Liver (tissue), 9 donors: ENCODE data around the gene SCN10A. TPM values are rescaled to one million over a fixed set of nuclear protein-coding genes. Genes with fewer than 3 reads are reported as not detected.

ENCODE experiments used
- DNase-seq: peaks from one replicate; pipeline ENCODE4 v3.0.0-alpha.2; 2017; ENCODE audit warnings: low spot score
- H3K27ac ChIP-seq, 2 donors: one replicate each; pipeline ENCODE4 v1.7.0; 2013; ENCODE audit warnings: inconsistent platforms in 2 of 2, low read length in 2 of 2, control low read depth in 1 of 2, low read depth in 1 of 2, mild to moderate bottlenecking in 1 of 2
- H3K27me3 ChIP-seq, 4 donors: one replicate each; pipeline versions ENCODE4 v1.6.1 to v1.7.0; 2013; ENCODE audit warnings: low read length in 3 of 4, inconsistent platforms in 1 of 4, mild to moderate bottlenecking in 1 of 4, moderate library complexity in 1 of 4; ENCODE audit not compliant: control insufficient read depth in 4 of 4, insufficient read depth in 4 of 4
- H3K36me3 ChIP-seq, 4 donors: one replicate each; pipeline versions ENCODE4 v1.6.1 to v1.7.0; 2013; ENCODE audit warnings: low read length in 3 of 4, mild to moderate bottlenecking in 3 of 4, low read depth in 1 of 4, moderate library complexity in 1 of 4; ENCODE audit not compliant: control insufficient read depth in 4 of 4, insufficient read depth in 3 of 4
- H3K4me1 ChIP-seq, 4 donors: one replicate each; pipeline versions ENCODE4 v1.6.1 to v1.7.0; 2013; ENCODE audit warnings: low read length in 3 of 4, mild to moderate bottlenecking in 3 of 4, moderate library complexity in 1 of 4; ENCODE audit not compliant: control insufficient read depth in 4 of 4, insufficient read depth in 4 of 4
- H3K4me3 ChIP-seq, 3 donors: one replicate each; pipeline versions ENCODE4 v1.6.1 to v1.7.0; 2013; ENCODE audit warnings: low read length in 3 of 3, control low read depth in 1 of 3, low read depth in 1 of 3, mild to moderate bottlenecking in 1 of 3
- H3K9ac ChIP-seq, 2 donors: one replicate each; pipeline ENCODE4 v1.7.0; 2013; ENCODE audit warnings: low read length in 2 of 2, mild to moderate bottlenecking in 2 of 2, moderate library complexity in 2 of 2, control low read depth in 1 of 2, low read depth in 1 of 2
- H3K9me3 ChIP-seq, 4 donors: one replicate each; pipeline versions ENCODE4 v1.6.1 to v1.7.0; 2013; ENCODE audit warnings: low read length in 3 of 4; ENCODE audit not compliant: control insufficient read depth in 4 of 4
- ATF3 ChIP-seq: IDR thresholded peaks from 2 replicates; pipeline ENCODE4 v1.6.1; 2016; ENCODE audit warnings: antibody characterized with exemption
- CTCF ChIP-seq: fragments of 150-350 bp; IDR thresholded peaks from 2 replicates; pipeline ENCODE4 v1.5.1; 2017; ENCODE audit warnings: improper control_type of control experiment, low read depth, low read length; ENCODE audit not compliant: missing input control
- EGR1 ChIP-seq, 2 donors: IDR thresholded peaks; 2 replicates each; pipeline ENCODE4 v1.6.1; 2016 to 2018; ENCODE audit warnings: antibody characterized with exemption in 2 of 2, low read depth in 2 of 2
- FOXA1 ChIP-seq: IDR thresholded peaks from 2 replicates; pipeline ENCODE4 v1.6.1; 2016; ENCODE audit warnings: antibody characterized with exemption
- GABPA ChIP-seq, 2 donors: IDR thresholded peaks in 1 of 2; conservative IDR thresholded peaks in 1 of 2; 2 replicates each; pipeline ENCODE4 v1.6.1; 2016; ENCODE audit warnings: antibody characterized with exemption in 2 of 2, mild to moderate bottlenecking in 1 of 2, moderate library complexity in 1 of 2
- HNF4A ChIP-seq, 2 donors: conservative IDR thresholded peaks; 2 replicates each; pipeline ENCODE4 v1.6.1; 2016; ENCODE audit warnings: antibody characterized with exemption in 2 of 2, mild to moderate bottlenecking in 2 of 2
- HNF4G ChIP-seq: IDR thresholded peaks from 2 replicates; pipeline ENCODE4 v1.6.1; 2016; ENCODE audit warnings: antibody characterized with exemption
- JUND ChIP-seq, 2 donors: IDR thresholded peaks; 2 replicates each; pipeline ENCODE4 v1.6.1; 2016; ENCODE audit warnings: antibody characterized with exemption in 2 of 2
- NR2F2 ChIP-seq: IDR thresholded peaks from 2 replicates; pipeline ENCODE4 v1.6.1; 2016; ENCODE audit warnings: antibody characterized with exemption
- RAD21 ChIP-seq, 2 donors: IDR thresholded peaks; 2 replicates each; pipeline ENCODE4 v1.6.1; 2016; ENCODE audit warnings: antibody characterized with exemption in 2 of 2, mild to moderate bottlenecking in 2 of 2
- REST ChIP-seq: IDR thresholded peaks from 2 replicates; pipeline ENCODE4 v1.6.1; 2016; ENCODE audit warnings: antibody characterized with exemption, mild to moderate bottlenecking
- RXRA ChIP-seq, 2 donors: IDR thresholded peaks; 2 replicates each; pipeline ENCODE4 v1.6.1; 2017 to 2018; ENCODE audit warnings: antibody characterized with exemption in 2 of 2, mild to moderate bottlenecking in 1 of 2
- TAF1 ChIP-seq: conservative IDR thresholded peaks from 2 replicates; pipeline ENCODE4 v1.6.1; 2016; ENCODE audit warnings: antibody characterized with exemption, mild to moderate bottlenecking
- YY1 ChIP-seq: IDR thresholded peaks from 2 replicates; pipeline ENCODE4 v1.6.1; 2016; ENCODE audit warnings: antibody characterized with exemption, mild to moderate bottlenecking
- WGBS: extraction: QIAGEN DNeasy Blood & Tissue Kit; methylation state at CpG from one replicate; pipeline ENCODE4 v1.1.7; 2013; 5-methylcytosine and 5-hydroxymethylcytosine counted together
- polyA plus RNA-seq, 2 donors: library from polyadenylated mRNA; stranded (reverse) in 1 of 2; unstranded in 1 of 2; fragments of 200-250 nt in 1 of 2; fragments of >200 nt in 1 of 2; fragmentation: Nextera tagmentation in 1 of 2; extraction: Ambion mirVana in 1 of 2; gene quantifications; one replicate each; pipeline versions ENCODE4 v1.2.1 to v1.2.3, GENCODE V29; 2013 to 2015
- total RNA-seq, 2 donors: library from RNA; depleted of rRNA; stranded (reverse); fragments of >200 nt; gene quantifications; one replicate each; pipeline ENCODE4 v1.2.3, GENCODE V29; 2014
- TF ChIP-seq, protein P1 (sequence below): IDR thresholded peaks from 2 replicates; pipeline ENCODE4 v1.6.1; 2016; ENCODE audit warnings: antibody characterized with exemption
- donor health status: healthy.
- donor health status: healthy.
- donor health status: healthy.
- donor health status: healthy.
- donor health status: healthy.

SCN10A gene
- total and polyA plus RNA-seq, 4 donors: under 0.01 TPM; not detected in 3

DNA sequence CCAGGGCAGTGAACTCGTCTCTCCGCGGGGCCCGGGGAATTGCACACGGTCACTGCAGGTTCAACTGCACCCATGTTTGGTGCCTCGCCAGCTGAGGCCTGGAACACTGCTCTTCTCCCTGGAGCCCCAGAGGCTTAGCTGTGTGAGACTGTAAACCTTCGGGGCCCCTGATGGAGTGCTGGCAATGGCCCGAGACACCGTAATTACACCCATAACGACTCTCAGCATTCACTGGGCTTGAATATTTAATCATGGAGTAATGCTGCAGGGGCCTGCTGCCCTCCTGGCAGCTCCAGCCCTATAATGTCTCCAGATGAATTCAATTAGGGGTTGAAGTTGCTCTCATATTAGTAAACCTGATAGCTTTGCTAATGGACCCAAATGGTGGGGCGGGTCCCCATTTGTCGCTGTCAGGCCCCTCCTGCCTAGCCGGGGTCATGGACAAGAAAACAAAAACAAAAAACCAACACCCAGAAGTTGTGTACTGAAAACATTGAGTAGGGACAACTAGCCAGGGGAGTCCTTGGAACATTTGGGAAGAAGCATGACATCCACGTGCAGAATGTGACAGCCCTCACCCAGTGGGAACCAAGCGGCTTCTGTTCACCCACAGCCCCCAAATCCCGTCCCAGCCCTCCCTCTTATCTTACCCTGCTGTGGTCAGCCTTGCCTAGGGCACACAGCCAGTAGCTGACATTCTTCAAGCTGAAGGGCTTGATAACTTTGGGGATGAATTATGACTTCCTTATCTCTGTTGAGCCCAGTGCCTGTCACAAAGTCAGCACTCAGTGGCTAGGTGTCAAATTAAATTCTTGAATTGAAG, 92.2 kb downstream of the SCN10A start:
- Histone ChIP-seq H3K27ac (no peak overlapping the region), H3K36me3 (no peaks in the 10 kb centered on the region), H3K9me3 (no peaks in the 10 kb centered on the region), H3K4me3 (no peak overlapping the region), H3K27me3 (peaks cover 0 to 2% (median 0%) of the 10 kb centered on the region in 4 donors), H3K4me1 (no peaks in the 10 kb centered on the region), H3K9ac (no peak overlapping the region)
- no peak for TF ChIP-seq GABPA (IDR thresholded peaks at IDR 0.05 in 1 of 2, conservative IDR thresholded peaks at IDR 0.05 in 1 of 2)
- no peak for TF ChIP-seq CTCF
- TF ChIP-seq ATF3: no peak
- no peak for TF ChIP-seq REST
- TF ChIP-seq, protein P1, sequence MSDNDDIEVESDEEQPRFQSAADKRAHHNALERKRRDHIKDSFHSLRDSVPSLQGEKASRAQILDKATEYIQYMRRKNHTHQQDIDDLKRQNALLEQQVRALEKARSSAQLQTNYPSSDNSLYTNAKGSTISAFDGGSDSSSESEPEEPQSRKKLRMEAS: no peak
- TF ChIP-seq JUND (IDR thresholded peaks at IDR 0.05): no peak
- no peak for TF ChIP-seq NR2F2
- TF ChIP-seq FOXA1: no peak
- no peak for TF ChIP-seq RAD21 (IDR thresholded peaks at IDR 0.05)
- no peak for TF ChIP-seq HNF4G
- peak; percentile 65 for DNase-seq
- 67% methylated on average over 16 of the region's 16 CpGs for WGBS

- Histone ChIP-seq H3K27me3 (peaks cover 0 to 2% (median 0%) of the 10 kb centered on the region in 4 donors), H3K4me1 (no peaks in the 10 kb centered on the region), H3K9me3 (no peaks in the 10 kb centered on the region), H3K36me3 (no peaks in the 10 kb centered on the region), H3K4me3 (no peak overlapping the region), H3K27ac (no peak overlapping the region), H3K9ac (no peak overlapping the region)
- no peak for DNase-seq
- WGBS: 78% methylated on average over 12 of the region's 12 CpGs
- TF ChIP-seq CTCF: no peak
- TF ChIP-seq, protein P1: no peak
- no peak for TF ChIP-seq REST
- TF ChIP-seq TAF1: no peak
- TF ChIP-seq YY1: no peak
- no peak for TF ChIP-seq ATF3
- no peak for TF ChIP-seq EGR1 (IDR thresholded peaks at IDR 0.05; ENCODE audit: low read depth in 2 of 2)
- no peak for TF ChIP-seq HNF4A (conservative IDR thresholded peaks at IDR 0.05)
- TF ChIP-seq RXRA (IDR thresholded peaks at IDR 0.05): no peak
Observed at GRCh38 chr3:38722781-38723568, 93.0 kb downstream of the SCN10A start.
